HG02870 (cell line): ENCODE measurements around the gene CAMK1D.

Experiments used
- ATAC-seq: cut with Tn5 transposase; IDR thresholded peaks from one replicate; pipeline ENCODE4 v1.9.1; 2021; ENCODE audit warnings: mild to moderate bottlenecking, moderate library complexity; ENCODE audit not compliant: unreplicated experiment

Gene CAMK1D

DNA sequence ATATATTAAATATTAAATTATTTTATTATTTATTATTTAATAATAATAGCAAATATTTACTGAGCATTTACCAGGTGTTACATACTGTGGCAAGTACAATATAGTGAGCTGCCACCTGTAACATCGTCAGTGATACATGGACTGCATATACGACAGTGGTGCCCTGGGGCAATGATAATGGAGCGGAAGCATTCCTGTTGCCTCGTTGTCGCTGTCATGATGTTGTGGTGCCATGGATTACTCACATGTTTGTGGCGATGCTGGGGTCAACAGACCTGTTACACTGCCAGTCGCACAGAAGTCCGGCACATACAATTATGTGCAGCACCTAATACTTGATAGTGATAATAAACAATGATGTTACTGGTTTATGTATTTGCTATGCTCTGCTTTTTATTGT lies 20.6 kb downstream of the CAMK1D start:
- ATAC-seq: no peak

DNA sequence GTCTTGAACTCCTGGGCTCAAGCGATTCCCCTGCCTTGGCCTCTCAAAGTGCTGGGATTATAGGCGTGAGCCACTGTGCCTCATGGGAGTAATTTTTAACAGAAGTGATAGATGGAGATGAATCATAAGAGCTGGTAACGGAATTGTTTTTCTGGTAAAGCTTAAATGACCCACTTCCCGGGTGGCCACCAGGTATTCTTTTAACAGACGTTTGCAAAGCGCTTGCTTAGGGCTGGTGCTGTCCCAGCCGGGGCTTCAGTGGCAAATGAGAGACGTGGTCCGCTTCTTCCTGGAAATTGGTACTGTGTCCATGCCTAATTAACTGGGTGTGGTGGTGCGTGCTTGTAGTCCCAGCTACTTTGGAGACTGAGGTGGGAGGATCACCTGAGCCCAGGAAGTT lies 23.5 kb downstream of the CAMK1D start:
- no peak for ATAC-seq

GRCh38 chr10:12375076-12375504 lies 25.7 kb downstream of the CAMK1D start:
- ATAC-seq: no peak

GRCh38 chr10:12376211-12376610 lies 26.9 kb downstream of the CAMK1D start:
- no peak for ATAC-seq

- no peak for ATAC-seq
Observed at GRCh38 chr10:12377658-12378290, 28.4 kb downstream of the CAMK1D start.

- ATAC-seq: no peak
Observed at GRCh38 chr10:12380999-12381398, 31.7 kb downstream of the CAMK1D start.

GRCh38 chr10:12381536-12382156 lies 32.3 kb downstream of the CAMK1D start:
- no peak for ATAC-seq

DNA sequence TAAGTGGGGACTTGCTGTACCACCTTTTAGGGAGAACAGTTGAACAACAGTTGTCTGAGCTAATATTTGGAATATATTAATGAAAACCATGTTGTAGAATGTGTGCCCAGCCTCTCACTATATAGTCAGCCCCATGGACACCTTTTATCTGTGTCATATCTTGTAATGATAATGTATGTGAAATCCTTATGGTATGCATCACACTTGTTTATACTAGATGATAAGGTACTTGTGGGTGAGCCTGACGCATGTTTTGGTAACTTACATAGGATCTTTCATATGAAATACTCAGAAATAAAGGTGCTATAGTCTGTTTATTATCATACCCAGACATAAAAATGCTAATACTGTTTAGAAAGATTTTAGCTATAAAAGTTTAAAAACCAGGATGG lies 32.8 kb downstream of the CAMK1D start:
- no peak for ATAC-seq

- ATAC-seq: no peak
Observed at GRCh38 chr10:12382956-12383531, 33.7 kb downstream of the CAMK1D start.

- ATAC-seq: no peak
Observed at GRCh38 chr10:12384906-12385305, 35.6 kb downstream of the CAMK1D start.

DNA sequence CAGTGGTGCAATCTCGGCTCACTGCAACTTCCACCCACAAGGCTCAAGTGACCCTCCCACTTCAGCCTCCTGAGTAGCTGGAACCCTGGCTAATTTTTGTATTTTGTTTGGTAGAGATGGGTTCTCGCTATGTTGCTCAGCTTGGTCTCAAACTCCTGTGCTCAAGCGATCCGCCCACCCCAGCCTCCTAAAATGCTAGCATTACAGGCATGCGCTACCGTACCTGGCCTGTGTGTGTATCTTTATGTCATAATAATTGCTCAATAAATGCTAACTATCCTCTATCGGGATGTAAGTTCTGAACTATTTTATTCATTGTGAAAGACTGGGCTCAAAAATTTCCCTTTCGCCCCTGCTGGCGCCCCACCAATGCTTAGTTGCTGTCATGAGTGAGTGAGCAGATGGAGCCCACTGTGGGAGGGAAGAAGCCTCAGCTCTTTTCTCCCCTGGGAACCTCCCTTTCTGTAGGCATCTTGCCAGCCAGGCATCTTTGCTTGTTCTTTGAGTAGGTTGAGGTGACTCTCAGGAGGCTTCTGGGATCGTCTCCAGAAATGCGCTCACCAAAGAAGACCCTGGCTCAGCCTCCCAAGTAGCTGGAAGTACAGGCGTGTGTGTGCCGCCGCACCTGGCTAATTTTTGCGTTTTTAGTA lies 38.3 kb downstream of the CAMK1D start:
- no peak for ATAC-seq

DNA sequence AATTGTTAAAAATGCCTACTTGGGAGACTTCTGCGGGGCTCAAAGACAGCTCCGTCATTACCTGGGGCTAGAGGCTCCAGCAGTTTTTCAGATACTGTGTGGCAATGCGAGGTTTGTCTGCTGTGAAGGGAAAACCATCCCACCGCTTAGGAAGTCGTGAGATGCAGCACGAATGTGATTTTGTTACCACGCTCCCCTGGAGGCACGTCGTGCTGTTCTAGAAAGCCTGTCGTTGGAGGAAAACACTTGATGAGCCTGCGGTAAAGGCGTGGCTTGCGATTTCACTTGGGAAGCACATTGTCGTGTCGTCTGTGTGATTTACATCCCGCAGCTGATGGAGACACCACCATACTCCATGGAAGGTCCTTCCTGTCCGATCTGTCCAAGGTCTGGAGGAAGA lies 39.3 kb downstream of the CAMK1D start:
- ATAC-seq: no peak

DNA sequence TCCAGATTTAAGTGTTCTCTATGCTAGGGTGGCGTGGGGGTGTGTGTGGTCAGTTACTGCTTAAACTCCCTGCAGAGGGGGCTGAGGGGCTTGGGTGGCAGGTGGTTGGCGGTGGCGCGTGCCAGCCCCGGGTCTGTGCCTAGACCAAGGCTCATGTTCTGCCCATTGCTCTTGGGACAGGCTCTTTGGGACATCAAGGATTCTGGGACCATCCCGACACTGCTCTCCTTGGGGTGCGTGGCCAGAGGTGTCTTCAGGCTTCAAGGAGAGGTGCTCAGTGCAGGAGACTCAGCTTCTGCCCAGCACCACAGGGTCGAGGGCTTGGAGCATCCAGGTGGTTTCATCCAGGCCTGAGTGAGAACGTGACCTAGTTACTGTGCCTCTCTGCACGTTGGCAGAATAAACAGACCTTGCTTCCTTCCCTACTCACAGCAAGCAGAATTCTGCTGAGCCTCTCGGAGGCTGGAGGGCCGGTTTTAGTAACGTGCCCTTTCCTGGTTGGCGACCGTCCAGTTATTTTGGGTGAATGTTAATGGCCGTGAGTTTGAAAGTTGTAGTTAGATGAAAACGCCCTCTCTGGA lies 39.9 kb downstream of the CAMK1D start:
- no peak for ATAC-seq

DNA sequence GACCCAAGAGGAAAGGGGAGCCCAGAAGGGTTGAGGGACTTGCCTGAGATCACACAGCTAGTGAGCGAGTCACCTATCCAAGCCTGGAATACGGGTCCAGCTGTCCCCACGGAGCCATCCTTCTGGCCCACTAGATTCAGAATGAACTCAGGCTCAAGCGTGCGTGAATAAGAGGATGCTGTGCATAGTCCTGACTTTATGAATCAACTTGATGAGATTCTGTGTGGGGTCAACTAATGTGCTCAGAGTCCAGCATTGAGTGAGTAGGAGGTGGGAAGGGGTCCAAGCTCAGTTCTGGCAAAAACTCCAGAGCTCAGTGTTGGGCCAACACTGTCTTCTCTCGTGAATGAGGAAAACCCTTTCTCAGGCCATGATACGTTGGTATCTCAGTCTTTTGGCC lies 41.4 kb downstream of the CAMK1D start:
- no peak for ATAC-seq

GRCh38 chr10:12391206-12391605 lies 41.9 kb downstream of the CAMK1D start:
- no peak for ATAC-seq

GRCh38 chr10:12393831-12394230 lies 44.5 kb downstream of the CAMK1D start:
- no peak for ATAC-seq

DNA sequence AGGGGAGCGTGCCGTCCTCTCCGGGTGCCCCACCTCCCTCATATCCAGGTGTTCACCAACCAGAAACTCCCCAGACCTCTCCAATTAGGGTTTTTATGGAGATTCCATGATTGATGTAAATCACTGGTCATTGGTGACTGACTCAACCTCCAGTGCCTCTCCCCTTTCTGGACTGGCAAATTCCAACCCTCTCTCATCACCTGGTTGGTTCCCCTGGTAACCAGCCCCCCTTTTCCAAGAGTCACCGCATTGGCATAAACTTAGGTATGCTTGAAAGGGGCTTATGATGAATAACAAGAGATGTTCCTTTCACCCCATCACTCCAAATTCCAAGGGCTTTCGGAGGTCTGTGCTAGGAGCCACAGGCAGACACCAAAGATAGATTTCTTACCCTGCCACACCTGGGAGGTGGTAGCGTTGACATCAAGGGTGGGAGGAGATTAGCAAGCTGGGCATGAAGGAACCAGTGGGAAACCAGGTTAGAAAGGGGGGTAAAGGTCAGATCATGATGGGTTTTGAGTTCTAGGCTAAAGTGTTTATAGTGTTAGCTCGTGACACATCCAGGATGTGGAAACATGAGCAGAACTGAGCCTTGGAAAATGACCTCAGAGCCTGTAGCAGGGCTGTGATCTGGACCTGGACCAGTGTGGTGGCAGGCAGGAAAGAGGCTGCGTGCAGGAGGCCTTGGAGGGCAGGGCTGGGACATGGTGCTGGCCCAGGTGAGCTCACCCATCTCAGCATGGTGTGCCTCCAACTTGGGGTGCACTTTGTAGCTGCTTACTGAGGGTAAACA lies 45.1 kb downstream of the CAMK1D start:
- ATAC-seq: no peak

GRCh38 chr10:12396093-12396492 lies 46.7 kb downstream of the CAMK1D start:
- no peak for ATAC-seq

- no peak for ATAC-seq
Observed at GRCh38 chr10:12396567-12396966, 47.2 kb downstream of the CAMK1D start.

GRCh38 chr10:12397147-12397896 lies 48.0 kb downstream of the CAMK1D start:
- ATAC-seq: no peak
